Measurements from ENCODE around the gene LIMCH1. TPM values are rescaled to one million over a fixed set of nuclear protein-coding genes. Genes with fewer than 3 reads are reported as not detected.

Gene LIMCH1
- total and polyA plus RNA-seq, 2 experiments from 2014 or later: 10.6 to 13.3 TPM

DNA sequence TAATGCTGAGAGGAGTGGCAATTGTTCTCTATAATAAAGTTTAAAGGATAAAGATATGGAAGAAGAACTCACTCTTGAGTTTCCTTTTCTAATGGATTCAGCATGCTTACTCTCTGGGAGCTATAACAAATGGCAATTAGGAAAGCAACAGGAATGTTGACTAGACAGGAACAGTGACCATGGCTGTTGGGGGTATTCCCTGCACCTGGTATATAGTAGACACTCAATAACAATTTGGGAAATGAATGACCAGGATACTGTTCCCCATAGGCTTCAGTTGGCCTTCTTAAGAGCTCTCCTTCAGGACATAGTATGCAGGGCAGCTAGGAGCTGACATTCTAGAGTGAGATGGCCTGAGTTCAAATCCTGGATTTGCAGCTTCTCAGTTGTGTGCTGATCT, 1.8 kb downstream of the LIMCH1 start:
- H3K4me2 ChIP-seq: no peak overlapping the region
- no peak overlapping the region for H3K4me3 ChIP-seq
- H3K4me1 ChIP-seq (ENCODE audit: insufficient read depth): peaks cover 10% of the 10 kb centered on the region
- H3K9me2 ChIP-seq (replicated peaks; ENCODE audit: insufficient read depth): no peaks in the 10 kb centered on the region
- H3K9me3 ChIP-seq (ENCODE audit: low read depth): no peaks in the 10 kb centered on the region
- H4K20me1 ChIP-seq (ENCODE audit: insufficient read depth, poor library complexity, severe bottlenecking): no peaks in the 10 kb centered on the region
- H3K27ac ChIP-seq: no peak overlapping the region
- no peaks in the 10 kb centered on the region for H3K36me3 ChIP-seq (replicated peaks; ENCODE audit: insufficient read depth, low read depth)
- H3K27me3 ChIP-seq: no peaks in the 10 kb centered on the region
- TF ChIP-seq, protein P1, sequence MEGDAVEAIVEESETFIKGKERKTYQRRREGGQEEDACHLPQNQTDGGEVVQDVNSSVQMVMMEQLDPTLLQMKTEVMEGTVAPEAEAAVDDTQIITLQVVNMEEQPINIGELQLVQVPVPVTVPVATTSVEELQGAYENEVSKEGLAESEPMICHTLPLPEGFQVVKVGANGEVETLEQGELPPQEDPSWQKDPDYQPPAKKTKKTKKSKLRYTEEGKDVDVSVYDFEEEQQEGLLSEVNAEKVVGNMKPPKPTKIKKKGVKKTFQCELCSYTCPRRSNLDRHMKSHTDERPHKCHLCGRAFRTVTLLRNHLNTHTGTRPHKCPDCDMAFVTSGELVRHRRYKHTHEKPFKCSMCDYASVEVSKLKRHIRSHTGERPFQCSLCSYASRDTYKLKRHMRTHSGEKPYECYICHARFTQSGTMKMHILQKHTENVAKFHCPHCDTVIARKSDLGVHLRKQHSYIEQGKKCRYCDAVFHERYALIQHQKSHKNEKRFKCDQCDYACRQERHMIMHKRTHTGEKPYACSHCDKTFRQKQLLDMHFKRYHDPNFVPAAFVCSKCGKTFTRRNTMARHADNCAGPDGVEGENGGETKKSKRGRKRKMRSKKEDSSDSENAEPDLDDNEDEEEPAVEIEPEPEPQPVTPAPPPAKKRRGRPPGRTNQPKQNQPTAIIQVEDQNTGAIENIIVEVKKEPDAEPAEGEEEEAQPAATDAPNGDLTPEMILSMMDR (IDR thresholded peaks at IDR 0.05; ENCODE audit: poor library complexity): no peak
- TF ChIP-seq EZH2 (IDR thresholded peaks at IDR 0.05; ENCODE audit: borderline replicate concordance) (no peak), EZH2phosphoT487 (IDR thresholded peaks at IDR 0.05; ENCODE audit: low read depth, severe bottlenecking, unreplicated experiment) (no peak)
- H2AFZ ChIP-seq: no peak overlapping the region
- DNase-seq (ENCODE audit: low spot score): no peak
- no peaks in the 10 kb centered on the region for H3K79me2 ChIP-seq

DNA sequence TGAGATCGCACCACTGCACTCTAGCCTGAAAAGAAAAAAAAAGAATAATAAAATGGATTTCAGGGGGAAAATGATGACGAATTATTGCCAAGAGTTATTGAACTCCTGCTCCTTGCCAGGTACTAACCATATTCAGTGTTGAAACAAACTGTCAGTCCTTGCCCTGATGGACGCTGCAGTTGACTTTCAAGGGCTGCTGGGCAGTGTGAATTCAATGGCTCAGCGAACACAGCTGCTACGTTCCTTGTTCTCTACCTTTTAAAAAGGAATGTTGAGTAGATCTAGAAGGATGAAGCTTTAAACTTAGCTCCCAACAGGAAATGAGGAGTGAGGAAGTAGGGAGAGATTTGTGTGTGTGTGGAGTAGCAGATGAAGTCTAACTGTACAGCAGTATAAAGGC, 2.7 kb downstream of the LIMCH1 start:
- H3K27ac ChIP-seq: no peak overlapping the region
- H3K9me3 ChIP-seq (ENCODE audit: low read depth): no peaks in the 10 kb centered on the region
- H3K27me3 ChIP-seq: no peaks in the 10 kb centered on the region
- no peaks in the 10 kb centered on the region for H4K20me1 ChIP-seq (ENCODE audit: insufficient read depth, poor library complexity, severe bottlenecking)
- no peak overlapping the region for H3K4me3 ChIP-seq
- no peak overlapping the region for H3K4me2 ChIP-seq
- H2AFZ ChIP-seq: no peak overlapping the region
- no peaks in the 10 kb centered on the region for H3K79me2 ChIP-seq
- no peaks in the 10 kb centered on the region for H3K36me3 ChIP-seq (replicated peaks; ENCODE audit: insufficient read depth, low read depth)
- no peak for DNase-seq (ENCODE audit: low spot score)
- peaks cover 10% of the 10 kb centered on the region for H3K4me1 ChIP-seq (ENCODE audit: insufficient read depth)
- no peaks in the 10 kb centered on the region for H3K9me2 ChIP-seq (replicated peaks; ENCODE audit: insufficient read depth)
- TF ChIP-seq EZH2 (IDR thresholded peaks at IDR 0.05; ENCODE audit: borderline replicate concordance) (no peak), EZH2phosphoT487 (IDR thresholded peaks at IDR 0.05; ENCODE audit: low read depth, severe bottlenecking, unreplicated experiment) (no peak)
- TF ChIP-seq, protein P1 (IDR thresholded peaks at IDR 0.05; ENCODE audit: poor library complexity): no peak
- 91% methylated on average over 5 of the region's 5 CpGs for WGBS (ENCODE audit: low lambda C conversion rate, missing lambda C conversion rate)

DNA sequence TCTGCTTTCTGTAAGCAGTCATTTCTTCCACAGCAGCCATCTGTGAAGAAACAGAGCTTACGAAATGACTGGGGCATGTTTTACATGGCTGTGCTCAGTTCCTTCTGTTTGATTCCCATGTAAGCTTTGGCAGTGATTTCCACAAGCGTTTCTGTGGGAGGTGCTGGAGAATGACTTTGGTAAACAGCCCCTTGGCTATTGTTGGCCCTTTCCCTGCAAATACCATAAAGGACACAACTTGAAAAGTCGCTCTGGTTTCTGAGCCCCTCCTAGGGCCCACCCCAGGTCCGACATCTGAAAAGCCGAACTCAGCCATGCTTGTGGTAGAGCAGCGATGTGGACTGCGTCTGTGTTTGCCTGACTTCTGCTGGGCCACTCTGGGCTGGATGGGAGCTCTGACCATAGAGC, 3.7 kb downstream of the LIMCH1 start:
- H3K9me2 ChIP-seq (replicated peaks; ENCODE audit: insufficient read depth): no peaks in the 10 kb centered on the region
- H3K27ac ChIP-seq: peak overlapping the region; percentile 25
- no peaks in the 10 kb centered on the region for H3K27me3 ChIP-seq
- H2AFZ ChIP-seq: no peak overlapping the region
- H3K36me3 ChIP-seq (replicated peaks; ENCODE audit: insufficient read depth, low read depth): no peaks in the 10 kb centered on the region
- no peaks in the 10 kb centered on the region for H4K20me1 ChIP-seq (ENCODE audit: insufficient read depth, poor library complexity, severe bottlenecking)
- H3K4me1 ChIP-seq (ENCODE audit: insufficient read depth): peaks cover 10% of the 10 kb centered on the region
- H3K4me3 ChIP-seq: no peak overlapping the region
- H3K9me3 ChIP-seq (ENCODE audit: low read depth): no peaks in the 10 kb centered on the region
- TF ChIP-seq, protein P1 (IDR thresholded peaks at IDR 0.05; ENCODE audit: poor library complexity): no peak
- no peak for TF ChIP-seq EZH2 (IDR thresholded peaks at IDR 0.05; ENCODE audit: borderline replicate concordance)
- TF ChIP-seq EZH2phosphoT487 (IDR thresholded peaks at IDR 0.05; ENCODE audit: low read depth, severe bottlenecking, unreplicated experiment): no peak
- H3K79me2 ChIP-seq: no peaks in the 10 kb centered on the region
- WGBS (ENCODE audit: low lambda C conversion rate, missing lambda C conversion rate): 69% methylated on average over 7 of the region's 7 CpGs
- no peak overlapping the region for H3K4me2 ChIP-seq
- peak; percentile 8 for DNase-seq (ENCODE audit: low spot score)

All from hepatocyte (in vitro differentiated cells).